Measurements from ENCODE around the gene GLIPR1L2. TPM values are rescaled to one million over a fixed set of nuclear protein-coding genes. Genes with fewer than 3 reads are reported as not detected.

Gene GLIPR1L2
- total and polyA plus RNA-seq, 10 of the 15 experiments (the other 5 are each of a cell fraction or from before 2014, with no cell fraction given), result 0.04 to 0.39 (median 0.09) TPM; not detected in 3

DNA sequence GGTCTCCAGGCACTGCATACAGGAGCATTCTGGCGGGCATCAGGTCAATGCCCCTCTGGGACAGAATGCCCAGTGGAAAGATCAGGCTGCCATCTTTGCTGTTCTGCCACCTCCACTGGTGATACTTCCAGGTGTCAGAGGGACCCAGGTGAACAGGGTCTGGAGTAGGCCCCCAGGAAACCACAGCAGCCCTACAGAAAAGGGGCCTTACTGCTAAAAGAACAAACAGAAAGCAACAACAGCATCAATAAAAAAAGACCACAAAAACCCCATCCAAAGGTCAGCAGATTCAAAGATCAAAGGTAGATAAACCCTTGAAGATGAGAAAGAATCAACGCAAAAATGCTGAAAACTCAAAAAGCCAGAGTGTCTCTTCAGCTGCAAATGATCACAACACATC lies 40.5 kb upstream of the GLIPR1L2 start:
- CTCF ChIA-PET, result interaction anchor here (1.0 kb wide), 1 partner anchor 16 kb away, joined by 4 read pairs; the partner anchor contains the start of gene GLIPR1L1
- no peak overlapping the region for H3K27ac ChIP-seq (ENCODE audit: control insufficient read depth, insufficient read depth)
- SMC1A ChIA-PET (ENCODE audit: uncharacterized antibody, unreplicated experiment), result interaction anchor here (1.0 kb wide), 1 partner anchor 17 kb away, joined by 3 read pairs; no protein-coding TSS in a partner anchor
- no peak overlapping the region for H3K4me2 ChIP-seq (ENCODE audit: control insufficient read depth, insufficient read depth)
- in situ Hi-C loops (cut with MboI), result no loop called here
- ATAC-seq (no peak), FAIRE-seq (no peak), DNase-seq (ENCODE audit: low read depth, low spot score) (no peak)
- WGBS (ENCODE audit: insufficient coverage, insufficient replicate concordance, low lambda C conversion rate, missing lambda C conversion rate), result 48% methylated on average over 2 of the region's 2 CpGs
- H3K9me3 ChIP-seq (replicated peaks; ENCODE audit: control insufficient read depth, insufficient read depth, low read length), result no peaks in the 10 kb centered on the region; the same call in 2 of the 3 replicates
- no peaks in the 10 kb centered on the region for H4K20me1 ChIP-seq (ENCODE audit: control insufficient read depth, insufficient read depth)
- no peaks in the 10 kb centered on the region for H3K4me1 ChIP-seq (ENCODE audit: control insufficient read depth, insufficient read depth, low read length)
- no peak overlapping the region for H2AFZ ChIP-seq (ENCODE audit: control insufficient read depth, low read depth, low read length)
- POLR2A ChIA-PET, result interaction anchor here (0.9 kb wide), 1 partner anchor 130 kb away, joined by 3 read pairs; the partner anchor contains the start of gene GLIPR1
- H3K36me3 ChIP-seq (ENCODE audit: control insufficient read depth in 2 of 2, insufficient read depth in 2 of 2, low read length in 1 of 2), result no peaks in the 10 kb centered on the region
- RAD21 ChIA-PET (ENCODE audit: unreplicated experiment), result no interaction called here
- no peaks in the 10 kb centered on the region for H3K27me3 ChIP-seq (replicated peaks in 1 of 2; ENCODE audit: control insufficient read depth in 2 of 2, insufficient read depth in 2 of 2, low read length in 1 of 2)
- TF ChIP-seq SREBF2 (IDR thresholded peaks at IDR 0.05; ENCODE audit: low read length) (no peak), RUNX3 (IDR thresholded peaks at IDR 0.05; ENCODE audit: low read length) (peak; percentile 20; the same call in 1 of the 2 replicates), BCL11A (IDR thresholded peaks at IDR 0.05; ENCODE audit: low read depth, low read length) (no peak)
- no peak overlapping the region for H3K9ac ChIP-seq (ENCODE audit: control insufficient read depth, insufficient read depth, low read length)
- intact Hi-C loops (cut with micrococcal nuclease; ENCODE audit: unreplicated experiment), result no loop called here
- no peaks in the 10 kb centered on the region for H3K79me2 ChIP-seq (ENCODE audit: control insufficient read depth, insufficient read depth, low read length)
- no peak overlapping the region for H3K4me3 ChIP-seq
- BruUV-seq (replicated peaks), result no TSS peak

DNA sequence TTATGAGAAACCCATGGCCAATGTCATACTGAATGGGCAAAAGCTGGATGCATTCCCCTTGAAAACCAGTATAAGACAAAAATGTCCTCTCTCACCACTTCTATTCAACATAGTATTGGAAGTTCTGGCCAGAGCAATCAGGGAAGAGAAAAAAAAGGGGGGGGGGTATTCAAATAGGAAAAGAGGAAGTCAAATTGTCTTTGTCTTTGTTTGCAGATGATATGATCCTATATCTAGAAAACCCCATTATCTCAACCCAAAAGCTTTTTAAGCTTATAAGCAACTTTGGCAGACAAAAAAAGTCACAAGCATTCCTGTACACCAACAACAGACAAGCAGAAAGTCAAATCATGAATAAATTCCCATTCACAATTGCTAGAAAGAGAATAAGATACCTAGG lies 36.9 kb upstream of the GLIPR1L2 start:
- Histone ChIP-seq H3K36me3 (ENCODE audit: control insufficient read depth in 2 of 2, insufficient read depth in 2 of 2, low read length in 1 of 2) (no peaks in the 10 kb centered on the region), H3K4me1 (ENCODE audit: control insufficient read depth, insufficient read depth, low read length) (no peaks in the 10 kb centered on the region), H3K79me2 (ENCODE audit: control insufficient read depth, insufficient read depth, low read length) (no peaks in the 10 kb centered on the region), H2AFZ (ENCODE audit: control insufficient read depth, low read depth, low read length) (no peak overlapping the region), H3K4me2 (ENCODE audit: control insufficient read depth, insufficient read depth) (no peak overlapping the region), H3K27me3 (replicated peaks in 1 of 2; ENCODE audit: control insufficient read depth in 2 of 2, insufficient read depth in 2 of 2, low read length in 1 of 2) (no peaks in the 10 kb centered on the region), H3K9ac (ENCODE audit: control insufficient read depth, insufficient read depth, low read length) (no peak overlapping the region), H3K9me3 (replicated peaks; ENCODE audit: control insufficient read depth, insufficient read depth, low read length) (no peaks in the 10 kb centered on the region; the same call in 2 of the 3 replicates), H4K20me1 (ENCODE audit: control insufficient read depth, insufficient read depth) (no peaks in the 10 kb centered on the region), H3K4me3 (no peak overlapping the region), H3K27ac (ENCODE audit: control insufficient read depth, insufficient read depth) (no peak overlapping the region)
- POLR2A ChIA-PET, result no interaction called here
- RAD21 ChIA-PET (ENCODE audit: unreplicated experiment), result no interaction called here
- FAIRE-seq, result no peak
- intact Hi-C loops (cut with micrococcal nuclease; ENCODE audit: unreplicated experiment), result no loop called here
- BruUV-seq (replicated peaks), result no TSS peak
- in situ Hi-C loops (cut with MboI), result no loop called here
- SMC1A ChIA-PET (ENCODE audit: uncharacterized antibody, unreplicated experiment), result interaction anchor here (1.6 kb wide), 1 partner anchor 39 kb away, joined by 3 read pairs; no protein-coding TSS in a partner anchor
- DNase-seq (ENCODE audit: low read depth, low spot score), result no peak
- CTCF ChIA-PET, result no interaction called here
- ATAC-seq, result no peak
- TF ChIP-seq EED (IDR thresholded peaks at IDR 0.05; ENCODE audit: low read depth) (no peak), HDAC6 (IDR thresholded peaks at IDR 0.05; ENCODE audit: unreplicated experiment) (no peak), STAT1 (conservative IDR thresholded peaks at IDR 0.05) (no peak), NR2C1 (IDR thresholded peaks at IDR 0.05) (no peak)
- TF ChIP-seq, protein P1, sequence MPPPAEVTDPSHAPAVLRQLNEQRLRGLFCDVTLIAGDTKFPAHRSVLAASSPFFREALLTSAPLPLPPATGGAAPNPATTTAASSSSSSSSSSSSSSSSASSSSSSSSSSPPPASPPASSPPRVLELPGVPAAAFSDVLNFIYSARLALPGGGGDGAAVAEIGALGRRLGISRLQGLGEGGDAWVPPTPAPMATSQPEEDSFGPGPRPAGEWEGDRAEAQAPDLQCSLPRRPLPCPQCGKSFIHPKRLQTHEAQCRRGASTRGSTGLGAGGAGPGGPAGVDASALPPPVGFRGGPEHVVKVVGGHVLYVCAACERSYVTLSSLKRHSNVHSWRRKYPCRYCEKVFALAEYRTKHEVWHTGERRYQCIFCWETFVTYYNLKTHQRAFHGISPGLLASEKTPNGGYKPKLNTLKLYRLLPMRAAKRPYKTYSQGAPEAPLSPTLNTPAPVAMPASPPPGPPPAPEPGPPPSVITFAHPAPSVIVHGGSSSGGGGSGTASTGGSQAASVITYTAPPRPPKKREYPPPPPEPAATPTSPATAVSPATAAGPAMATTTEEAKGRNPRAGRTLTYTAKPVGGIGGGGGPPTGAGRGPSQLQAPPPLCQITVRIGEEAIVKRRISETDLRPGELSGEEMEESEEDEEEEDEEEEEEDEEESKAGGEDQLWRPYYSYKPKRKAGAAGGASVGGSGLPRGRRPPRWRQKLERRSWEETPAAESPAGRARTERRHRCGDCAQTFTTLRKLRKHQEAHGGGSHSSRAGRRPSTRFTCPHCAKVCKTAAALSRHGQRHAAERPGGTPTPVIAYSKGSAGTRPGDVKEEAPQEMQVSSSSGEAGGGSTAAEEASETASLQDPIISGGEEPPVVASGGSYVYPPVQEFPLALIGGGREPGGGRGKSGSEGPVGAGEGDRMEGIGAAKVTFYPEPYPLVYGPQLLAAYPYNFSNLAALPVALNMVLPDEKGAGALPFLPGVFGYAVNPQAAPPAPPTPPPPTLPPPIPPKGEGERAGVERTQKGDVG (CRISPR knock-in tag; IDR thresholded peaks at IDR 0.05), result no peak

All from GM12878 (cell line).